Tibial artery (tissue), 4 donors: ENCODE results near the gene REEP6.

Experiments used
- DNase-seq, 2 donors: peaks; one replicate each; pipeline ENCODE4 v3.0.0-alpha.2; 2019
- H3K27ac ChIP-seq, 2 donors: fragments of 200-600 bp; sonication (generic) in 1 of 2; 1 replicate in 1 of 2; 2 replicates in 1 of 2; pipeline ENCODE4 v1.5.1; 2018 to 2019; ENCODE audit warnings: mild to moderate bottlenecking in 1 of 2
- H3K27me3 ChIP-seq, 2 donors: fragments of 200-600 bp; sonication (generic) in 1 of 2; one replicate each; pipeline versions ENCODE4 v1.5.1 to v1.6.0; 2016 to 2019
- H3K36me3 ChIP-seq, 3 donors: fragments of 200-600 bp; sonication (generic) in 2 of 3; one replicate each; pipeline ENCODE4 v1.5.1; 2016 to 2019; ENCODE audit warnings: mild to moderate bottlenecking in 2 of 3
- H3K4me1 ChIP-seq, 4 donors: fragments of 200-600 bp; sonication (generic) in 2 of 4; 1 replicate in 3 of 4; 2 replicates in 1 of 4; pipeline ENCODE4 v1.5.1; 2016 to 2019
- H3K4me3 ChIP-seq, 2 donors: fragments of 200-600 bp; sonication (generic) in 1 of 2; 1 replicate in 1 of 2; 2 replicates in 1 of 2; pipeline ENCODE4 v1.5.1; 2018 to 2019; ENCODE audit warnings: mild to moderate bottlenecking in 2 of 2
- H3K9me3 ChIP-seq, 3 donors: fragments of 200-600 bp; sonication (generic) in 1 of 3; one replicate each; pipeline ENCODE4 v1.5.1; 2016 to 2019
- CTCF ChIP-seq, 2 experiments: fragments of 200-600 bp in 1 of 2; fragments of 450-650 bp in 1 of 2; IDR thresholded peaks; one replicate each; pipeline ENCODE4 v1.5.1; 2017 to 2019; ENCODE audit warnings: antibody characterized with exemption in 2 of 2, mild to moderate bottlenecking in 1 of 2, moderate library complexity in 1 of 2
- intact Hi-C: fragments of 100-400 bp; cut with DNase I; formaldehyde crosslinking; loops from one replicate; pipeline ENCODE4 v1.15.0; 2023; ENCODE audit warnings: low total_unique reads

Gene REEP6

DNA sequence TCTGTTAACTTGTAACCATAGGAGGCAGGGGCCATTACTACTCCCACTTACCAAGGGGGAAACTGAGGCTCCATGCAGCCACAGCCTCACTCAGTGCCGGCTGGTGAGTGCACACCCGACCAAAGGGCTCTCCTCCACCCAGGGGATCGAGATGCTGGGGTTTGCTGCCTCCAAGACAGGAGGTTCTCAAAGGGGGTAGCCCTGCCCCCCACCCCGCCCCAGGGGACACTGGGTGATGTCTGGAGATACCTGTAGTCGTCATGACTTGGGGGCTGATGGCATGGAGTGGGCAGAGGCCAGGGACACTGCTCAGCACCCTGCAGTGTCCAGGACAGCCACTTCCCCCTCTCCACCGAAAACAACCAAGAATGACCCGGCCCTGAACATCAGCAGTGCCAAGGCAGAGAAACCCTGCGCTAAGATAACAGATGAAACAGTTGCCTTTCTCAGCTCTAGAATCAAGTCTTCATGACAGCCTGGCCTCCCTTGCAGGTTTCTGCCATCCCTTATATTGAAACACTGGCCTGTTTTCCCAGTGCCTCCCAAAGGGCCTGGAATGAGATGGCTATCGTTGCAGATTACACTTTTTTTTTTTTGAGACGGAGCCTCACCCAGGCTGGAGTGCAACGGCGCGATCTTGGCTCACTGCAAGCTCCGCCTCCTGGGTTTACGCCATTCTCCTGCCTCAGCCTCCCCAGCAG is 3.3 kb downstream of the REEP6 start:
- Histone ChIP-seq H3K4me1 (peaks cover 0 to 24% (median 16%) of the 10 kb centered on the region in 4 donors), H3K36me3 (no peaks in the 10 kb centered on the region), H3K27me3 (peaks cover 0 to 50% of the 10 kb centered on the region in 2 donors), H3K4me3 (no peak overlapping the region), H3K27ac (no peak overlapping the region), H3K9me3 (no peaks in the 10 kb centered on the region)
- TF ChIP-seq CTCF (IDR thresholded peaks at IDR 0.05), result no peak
- no peak for DNase-seq
- intact Hi-C loops, result loop anchor here (5.0 kb wide), 1 partner anchor 257 kb away; the partner anchor contains the start of gene CBARP

DNA sequence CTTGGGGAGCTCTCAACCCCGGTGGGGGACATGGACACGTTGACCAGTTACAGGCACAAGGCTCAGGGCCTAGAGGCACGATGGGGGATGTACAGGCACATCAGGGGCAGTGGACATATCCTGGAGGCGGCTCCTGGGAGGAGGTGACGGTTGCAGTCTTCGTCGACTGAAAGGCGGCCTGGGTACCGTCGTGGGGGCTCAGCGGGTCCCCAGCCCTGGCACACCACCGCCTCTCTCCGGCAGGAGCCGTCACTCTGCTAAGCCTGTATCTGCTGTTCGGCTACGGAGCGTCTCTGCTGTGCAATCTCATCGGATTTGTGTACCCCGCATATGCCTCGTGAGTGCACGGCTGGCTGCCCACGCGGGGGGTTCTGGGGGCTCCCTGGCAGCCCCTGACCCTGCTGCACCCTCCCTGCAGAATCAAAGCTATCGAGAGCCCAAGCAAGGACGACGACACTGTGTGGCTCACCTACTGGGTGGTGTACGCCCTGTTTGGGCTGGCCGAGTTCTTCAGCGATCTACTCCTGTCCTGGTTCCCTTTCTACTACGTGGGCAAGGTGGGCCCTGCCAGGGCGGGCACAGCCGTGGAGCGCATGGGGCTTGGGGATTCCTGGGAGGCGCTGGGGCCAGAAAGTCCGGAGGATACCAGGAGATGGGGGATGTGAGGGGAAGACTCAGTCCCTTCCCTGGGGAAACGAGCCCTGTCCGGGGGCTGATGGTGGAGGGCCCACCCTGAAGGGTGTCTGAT is 4.2 kb downstream of the REEP6 start:
- Histone ChIP-seq H3K27me3 (peaks cover 0 to 51% of the 10 kb centered on the region in 2 donors), H3K4me1 (peaks cover 0 to 14% (median 8%) of the 10 kb centered on the region in 4 donors), H3K27ac (no peak overlapping the region), H3K9me3 (no peaks in the 10 kb centered on the region), H3K36me3 (no peaks in the 10 kb centered on the region), H3K4me3 (no peak overlapping the region)
- no peak for TF ChIP-seq CTCF (IDR thresholded peaks at IDR 0.05)
- no peak for DNase-seq
- intact Hi-C loops, result no loop called here

GRCh38 chr19:1495799-1496713 is 5.1 kb downstream of the REEP6 start:
- H3K27ac ChIP-seq, result no peak overlapping the region
- no peak overlapping the region for H3K4me3 ChIP-seq
- no peaks in the 10 kb centered on the region for H3K36me3 ChIP-seq
- H3K9me3 ChIP-seq, result no peaks in the 10 kb centered on the region
- no peak for DNase-seq
- H3K27me3 ChIP-seq, result peaks cover 0 to 53% of the 10 kb centered on the region in 2 donors
- H3K4me1 ChIP-seq, result peaks cover 0 to 11% (median 6%) of the 10 kb centered on the region in 4 donors
- intact Hi-C loops, result no loop called here
- TF ChIP-seq CTCF (IDR thresholded peaks at IDR 0.05), result no peak

DNA sequence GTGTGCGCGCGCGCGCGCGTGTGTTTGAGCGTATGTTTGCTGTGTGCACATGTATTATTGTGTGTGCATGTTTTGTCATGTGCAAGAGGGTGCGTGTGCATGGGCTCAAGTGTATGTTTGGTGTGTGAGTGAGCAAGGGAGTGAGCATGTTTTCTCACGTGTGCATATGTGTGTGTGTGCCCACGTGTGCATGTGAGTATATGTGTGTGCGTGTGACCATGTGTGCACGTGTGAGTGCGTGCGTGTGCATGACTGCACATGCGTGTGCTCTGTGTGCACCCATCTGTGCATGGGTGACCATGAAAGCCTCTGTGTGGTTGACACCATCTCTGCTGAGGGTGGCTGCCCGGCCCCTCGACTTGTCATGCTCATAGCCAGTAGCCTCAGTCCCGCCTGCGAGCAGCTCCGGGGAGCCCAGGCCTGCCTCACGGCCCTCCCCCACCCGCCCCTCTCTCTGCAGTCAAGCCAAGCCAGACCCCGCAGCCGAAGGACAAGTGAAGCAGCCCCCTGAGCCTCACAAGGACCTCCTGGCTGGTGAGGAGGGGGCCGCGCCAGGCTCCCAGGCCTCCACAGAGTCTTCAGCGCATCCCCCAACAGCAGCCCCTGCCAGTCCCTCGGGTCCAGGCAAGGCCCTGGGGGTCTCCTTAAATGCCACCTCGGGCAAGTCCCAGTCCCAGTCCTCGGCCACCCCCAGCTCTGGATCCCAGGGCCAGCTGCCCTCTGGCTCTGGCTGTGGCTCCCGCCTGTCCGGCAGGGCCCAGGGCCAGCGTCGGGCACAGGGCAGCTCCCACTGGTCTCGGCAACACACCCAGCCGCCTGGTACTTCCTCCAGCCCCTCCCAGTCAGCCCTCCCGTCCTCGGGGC is 6.0 kb downstream of the REEP6 start:
- H3K27me3 ChIP-seq, result peaks cover 0 to 53% of the 10 kb centered on the region in 2 donors
- DNase-seq, result no peak

More for the DNA sequence above, 6.0 kb downstream of the REEP6 start:
- TF ChIP-seq CTCF (IDR thresholded peaks at IDR 0.05), result no peak
- no peaks in the 10 kb centered on the region for H3K9me3 ChIP-seq
- intact Hi-C loops, result no loop called here
- no peak overlapping the region for H3K4me3 ChIP-seq
- no peaks in the 10 kb centered on the region for H3K36me3 ChIP-seq
- H3K4me1 ChIP-seq, result peaks cover 0 to 2% (median 0%) of the 10 kb centered on the region in 4 donors
- H3K27ac ChIP-seq, result no peak overlapping the region
